Mononuclear cell (primary cell): Measurements from ENCODE around the gene PRMT7. TPM values are rescaled to one million over a fixed set of nuclear protein-coding genes. Genes with fewer than 3 reads are reported as not detected.
"Not testable (repeated sequence)": the region's sequence is repeated elsewhere in the genome, so short reads cannot be mapped to it uniquely, and the experiment has no call there.

Experiments
- H3K27me3 ChIP-seq: 2 replicates; pipeline ENCODE4 v1.6.0; 2011; ENCODE audit warnings: low read length, control low read depth; ENCODE audit not compliant: insufficient read depth
- H3K4me1 ChIP-seq: 2 replicates; pipeline ENCODE4 v1.5.1; 2011; ENCODE audit warnings: mild to moderate bottlenecking, low read length, control low read depth; ENCODE audit not compliant: insufficient read depth
- H3K4me3 ChIP-seq: 2 replicates; pipeline ENCODE4 v1.5.1; 2011; ENCODE audit warnings: mild to moderate bottlenecking, low read length, moderate library complexity
- H3K9me3 ChIP-seq: 2 replicates; pipeline ENCODE4 v1.5.1; 2011; ENCODE audit warnings: low read depth, mild to moderate bottlenecking, control low read depth, low read length
- total RNA-seq: library from RNA; depleted of rRNA; stranded (reverse); fragments of >200 nt; gene quantifications from one replicate; pipeline ENCODE4 v1.2.3, GENCODE V29; 2012

The PRMT7 gene
- total RNA-seq, 1 donor, result 33.1 TPM

DNA sequence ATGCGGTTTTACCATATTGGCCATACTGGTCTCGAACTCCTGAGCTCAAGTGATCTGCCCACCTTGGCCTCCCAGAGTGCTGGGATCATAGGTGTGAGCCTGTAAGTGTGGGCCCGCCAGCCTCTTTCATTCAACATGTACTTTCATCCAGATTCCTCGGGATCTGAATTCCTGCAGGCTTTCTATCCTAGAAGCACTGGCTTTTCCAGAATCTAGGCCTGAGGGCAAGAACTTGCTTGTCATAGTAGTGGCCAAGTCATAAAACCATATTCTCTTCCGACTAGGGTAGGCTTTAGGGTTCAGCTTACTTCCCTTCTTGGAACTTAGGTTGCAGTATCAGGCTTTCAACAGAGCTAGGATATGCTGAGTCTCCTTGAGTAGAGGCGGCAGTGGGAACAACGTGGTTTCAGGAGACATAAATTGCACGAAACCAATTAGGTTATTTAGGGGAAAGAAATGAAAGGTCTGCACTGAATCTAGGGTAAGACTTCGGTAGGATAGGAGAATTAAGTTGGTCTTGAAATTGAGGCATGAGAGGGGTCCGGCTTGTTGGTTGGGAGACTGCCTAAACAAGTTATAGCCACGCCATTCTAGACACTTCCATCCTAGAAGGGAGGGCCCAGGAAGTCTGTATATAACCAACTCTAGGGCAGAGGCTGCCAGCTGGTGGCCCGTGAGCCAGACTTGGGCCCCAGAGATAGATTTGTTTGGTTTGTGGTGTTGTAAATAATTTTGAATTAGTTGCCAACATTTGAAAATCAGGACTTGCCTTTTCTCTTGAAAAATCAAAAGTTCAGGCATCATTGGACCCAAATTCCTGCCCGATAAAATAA lies 30.9 kb upstream of the PRMT7 start:
- Histone ChIP-seq H3K4me1 (peaks cover 77% of the 10 kb centered on the region), H3K4me3 (no peak overlapping the region), H3K9me3 (no peaks in the 10 kb centered on the region), H3K27me3 (no peaks in the 10 kb centered on the region)

DNA sequence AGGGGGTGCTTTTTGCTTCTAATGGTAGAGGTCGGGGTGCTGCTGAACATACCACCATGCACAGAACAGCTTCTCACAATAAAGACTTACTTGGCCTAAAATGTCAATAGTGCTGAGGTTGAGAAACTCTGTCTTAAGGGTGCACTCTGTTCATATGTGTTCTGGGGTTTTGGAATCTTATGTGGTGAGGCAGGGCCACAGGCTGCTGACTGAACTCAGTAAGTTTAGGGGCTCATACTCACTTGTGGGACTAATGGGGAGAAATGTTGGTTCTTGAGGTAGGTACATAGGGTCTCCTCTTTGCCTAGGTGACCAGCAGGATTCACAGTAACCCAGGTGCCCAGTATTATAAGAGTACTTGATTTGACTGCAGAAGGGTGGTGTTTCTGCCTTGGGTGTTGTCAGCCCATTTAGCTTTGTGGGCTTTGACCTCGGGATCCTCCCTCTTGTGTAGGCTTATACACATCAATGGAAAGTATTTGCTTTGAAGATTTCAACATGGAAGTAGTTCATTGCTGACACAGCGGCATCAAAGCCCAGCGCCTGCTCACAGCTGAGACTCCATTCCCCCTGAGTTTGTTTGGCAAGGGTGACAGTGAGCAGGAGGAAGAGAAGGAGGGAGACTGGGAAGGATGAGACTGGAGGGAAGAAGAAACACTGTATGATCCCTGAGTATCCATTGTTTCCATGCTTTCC lies 29.3 kb upstream of the PRMT7 start:
- H3K9me3 ChIP-seq, result no peaks in the 10 kb centered on the region
- no peaks in the 10 kb centered on the region for H3K27me3 ChIP-seq
- H3K4me1 ChIP-seq, result peaks cover 77% of the 10 kb centered on the region
- H3K4me3 ChIP-seq, result no peak overlapping the region

DNA sequence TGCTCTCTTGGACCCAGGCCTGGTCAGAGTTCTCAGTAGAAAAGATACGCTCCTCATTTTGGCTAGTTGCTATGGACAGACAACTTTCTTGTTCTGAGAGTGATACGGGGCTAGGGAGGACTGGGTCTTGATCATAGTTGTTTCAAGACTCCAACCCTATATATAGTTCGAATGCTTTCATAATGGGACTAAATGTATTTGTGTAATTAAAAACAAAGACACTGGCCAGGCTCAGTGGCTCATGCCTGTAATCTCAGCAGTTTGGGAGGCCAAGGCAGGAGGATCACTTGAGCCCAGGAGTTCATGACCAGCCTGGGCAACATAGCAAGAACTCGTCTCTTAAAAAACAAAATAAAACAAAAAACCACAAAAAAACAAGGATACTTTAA lies 28.8 kb upstream of the PRMT7 start:
- H3K9me3 ChIP-seq, result no peaks in the 10 kb centered on the region
- no peak overlapping the region for H3K4me3 ChIP-seq
- no peaks in the 10 kb centered on the region for H3K27me3 ChIP-seq
- peaks cover 77% of the 10 kb centered on the region for H3K4me1 ChIP-seq

DNA sequence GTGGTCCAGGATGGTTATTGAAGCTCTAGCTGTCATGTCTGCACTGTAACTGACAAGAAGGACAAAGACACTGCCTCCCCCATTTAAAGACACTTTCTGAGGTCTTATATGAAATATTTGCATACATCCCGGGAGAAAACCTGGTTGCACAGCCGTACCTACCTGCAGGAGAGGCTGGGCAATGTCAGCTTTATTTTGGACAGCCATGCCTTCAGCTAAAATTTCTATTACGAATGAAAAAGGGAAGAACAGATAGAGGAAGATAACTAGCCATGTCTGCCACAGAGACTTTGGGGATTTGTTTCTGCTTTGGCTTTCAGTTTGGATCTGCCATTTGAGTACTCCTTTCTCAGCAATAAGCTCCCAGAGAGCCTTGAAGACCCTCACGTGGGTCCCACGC lies 27.5 kb upstream of the PRMT7 start:
- no peak overlapping the region for H3K4me3 ChIP-seq
- H3K27me3 ChIP-seq, result no peaks in the 10 kb centered on the region
- H3K4me1 ChIP-seq, result peaks cover 90% of the 10 kb centered on the region
- no peaks in the 10 kb centered on the region for H3K9me3 ChIP-seq

DNA sequence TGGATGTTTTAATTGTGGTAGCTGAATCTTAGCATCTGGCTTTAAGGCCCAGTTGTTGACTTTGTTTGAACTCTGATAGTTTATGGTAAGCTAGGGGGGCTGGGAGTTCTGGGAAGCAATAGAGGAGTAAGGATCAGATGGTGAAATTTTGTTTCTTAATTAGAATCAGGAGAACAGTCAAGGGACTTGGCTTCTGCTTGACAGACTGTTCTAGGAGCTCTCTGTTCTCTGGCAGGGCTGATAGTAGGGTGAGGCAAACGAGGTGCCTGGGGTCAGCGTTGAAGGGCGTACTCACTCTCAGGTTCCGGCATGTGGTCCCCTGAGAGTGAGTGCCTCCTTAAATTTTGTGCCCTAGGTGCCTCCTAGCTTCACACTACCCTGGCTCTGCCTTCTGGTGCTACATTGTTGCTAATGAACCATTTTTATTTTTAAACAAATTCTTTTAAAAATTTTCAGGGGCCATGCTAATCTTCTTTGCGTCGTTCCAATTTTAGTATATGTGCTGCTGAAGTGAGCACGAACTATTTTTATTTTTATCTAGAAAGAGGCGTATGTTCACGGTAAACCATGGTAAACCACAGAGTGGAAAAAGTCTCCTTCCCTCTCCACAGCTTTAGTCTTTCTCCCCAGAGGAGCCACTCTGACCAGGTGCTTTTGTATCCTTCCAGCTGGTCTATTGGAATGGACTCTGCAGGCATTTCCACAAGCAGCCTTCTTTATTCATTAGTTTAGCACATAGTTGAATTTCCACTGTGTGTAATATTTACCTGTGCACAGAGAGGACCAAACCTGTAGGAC lies 26.8 kb upstream of the PRMT7 start:
- no peaks in the 10 kb centered on the region for H3K9me3 ChIP-seq
- H3K27me3 ChIP-seq, result no peaks in the 10 kb centered on the region
- peaks cover 97% of the 10 kb centered on the region for H3K4me1 ChIP-seq
- no peak overlapping the region for H3K4me3 ChIP-seq

DNA sequence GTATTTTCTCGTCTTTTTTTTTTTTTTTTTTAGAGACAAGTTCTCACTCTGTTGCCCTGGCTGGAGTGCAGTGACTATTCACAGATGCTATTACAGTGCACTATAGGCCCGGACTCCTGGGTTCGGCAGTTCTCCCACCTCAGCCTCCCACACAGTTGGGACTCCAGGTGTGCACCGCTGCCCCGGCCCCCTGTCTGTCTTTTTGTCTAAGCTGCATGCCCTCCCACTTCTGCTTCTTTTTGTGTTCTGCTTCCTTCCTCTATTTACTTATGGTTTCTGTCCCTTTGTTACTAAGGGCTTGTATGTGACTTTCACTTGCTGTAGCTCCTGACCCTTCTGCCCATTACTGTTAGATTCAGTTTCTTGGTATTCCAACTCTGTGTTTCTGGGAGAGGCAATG lies 26.0 kb upstream of the PRMT7 start:
- Histone ChIP-seq H3K27me3 (no peaks in the 10 kb centered on the region), H3K9me3 (no peaks in the 10 kb centered on the region), H3K4me3 (no peak overlapping the region), H3K4me1 (peaks cover 100% of the 10 kb centered on the region)

DNA sequence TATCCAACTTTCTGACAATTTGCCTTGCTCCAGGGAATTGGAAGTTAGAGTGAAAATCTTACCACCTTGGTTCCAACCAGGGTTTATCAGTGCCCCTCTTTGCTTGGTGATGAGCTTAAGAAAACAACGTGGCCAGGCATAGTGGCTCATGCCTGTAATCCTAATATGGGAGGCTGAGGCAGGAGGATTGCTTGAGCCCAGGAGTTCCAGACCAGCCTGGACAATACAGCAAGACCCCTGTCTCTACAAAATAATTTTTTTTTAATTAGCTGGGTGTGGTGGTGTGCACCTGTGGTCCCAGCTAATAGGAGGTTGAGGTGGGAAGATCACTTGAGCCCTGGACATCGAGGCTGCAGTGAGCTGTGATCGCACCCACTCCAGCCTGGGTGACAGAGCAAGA lies 25.1 kb upstream of the PRMT7 start:
- H3K9me3 ChIP-seq, result no peaks in the 10 kb centered on the region
- H3K4me3 ChIP-seq, result no peak overlapping the region
- H3K27me3 ChIP-seq, result no peaks in the 10 kb centered on the region
- peaks cover 100% of the 10 kb centered on the region for H3K4me1 ChIP-seq

DNA sequence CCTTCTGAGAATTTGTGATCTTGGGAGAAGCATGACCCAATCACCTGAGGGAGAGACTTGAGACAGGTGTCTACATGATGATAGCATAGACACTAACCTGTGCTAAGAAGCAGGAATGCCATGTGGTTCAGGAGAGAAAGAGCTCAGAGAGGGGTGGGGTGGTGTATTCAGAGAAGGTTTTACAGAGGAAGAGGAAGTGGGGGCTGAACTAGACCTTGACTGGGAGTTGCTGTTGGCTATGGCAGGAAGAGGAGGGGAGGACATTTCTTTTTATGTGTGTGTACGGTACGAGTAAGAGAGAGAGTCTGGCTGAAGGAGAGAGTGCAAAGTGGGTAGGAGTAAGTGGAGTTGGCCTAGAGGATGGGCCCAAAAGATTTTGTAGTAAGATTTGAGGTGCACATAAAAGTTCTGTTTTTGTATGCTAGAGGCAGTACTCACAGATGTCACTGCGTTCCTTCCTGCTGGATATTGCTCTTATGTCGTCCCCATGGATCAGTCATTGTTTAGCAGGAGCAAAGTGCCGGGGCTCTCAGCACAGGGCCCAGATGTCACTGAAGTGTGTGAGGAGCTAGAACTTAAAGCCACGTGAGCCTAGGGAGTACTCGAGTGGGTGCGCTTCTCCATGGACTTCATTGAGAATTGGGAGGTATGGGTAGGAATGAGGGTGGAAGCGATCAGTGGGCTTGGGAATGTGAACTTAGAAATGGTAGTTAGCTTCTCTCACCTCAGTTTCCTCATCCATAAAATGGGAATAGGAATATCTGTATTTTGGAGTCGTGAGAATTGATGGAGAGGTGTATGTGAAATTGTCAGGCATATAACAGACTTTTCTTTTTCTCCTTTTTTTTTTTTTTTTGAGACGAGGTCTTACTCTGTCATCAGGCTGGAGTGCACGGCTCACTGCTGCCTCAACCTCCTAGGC lies 24.4 kb upstream of the PRMT7 start:
- peaks cover 100% of the 10 kb centered on the region for H3K4me1 ChIP-seq
- H3K9me3 ChIP-seq, result no peaks in the 10 kb centered on the region
- no peaks in the 10 kb centered on the region for H3K27me3 ChIP-seq
- no peak overlapping the region for H3K4me3 ChIP-seq

DNA sequence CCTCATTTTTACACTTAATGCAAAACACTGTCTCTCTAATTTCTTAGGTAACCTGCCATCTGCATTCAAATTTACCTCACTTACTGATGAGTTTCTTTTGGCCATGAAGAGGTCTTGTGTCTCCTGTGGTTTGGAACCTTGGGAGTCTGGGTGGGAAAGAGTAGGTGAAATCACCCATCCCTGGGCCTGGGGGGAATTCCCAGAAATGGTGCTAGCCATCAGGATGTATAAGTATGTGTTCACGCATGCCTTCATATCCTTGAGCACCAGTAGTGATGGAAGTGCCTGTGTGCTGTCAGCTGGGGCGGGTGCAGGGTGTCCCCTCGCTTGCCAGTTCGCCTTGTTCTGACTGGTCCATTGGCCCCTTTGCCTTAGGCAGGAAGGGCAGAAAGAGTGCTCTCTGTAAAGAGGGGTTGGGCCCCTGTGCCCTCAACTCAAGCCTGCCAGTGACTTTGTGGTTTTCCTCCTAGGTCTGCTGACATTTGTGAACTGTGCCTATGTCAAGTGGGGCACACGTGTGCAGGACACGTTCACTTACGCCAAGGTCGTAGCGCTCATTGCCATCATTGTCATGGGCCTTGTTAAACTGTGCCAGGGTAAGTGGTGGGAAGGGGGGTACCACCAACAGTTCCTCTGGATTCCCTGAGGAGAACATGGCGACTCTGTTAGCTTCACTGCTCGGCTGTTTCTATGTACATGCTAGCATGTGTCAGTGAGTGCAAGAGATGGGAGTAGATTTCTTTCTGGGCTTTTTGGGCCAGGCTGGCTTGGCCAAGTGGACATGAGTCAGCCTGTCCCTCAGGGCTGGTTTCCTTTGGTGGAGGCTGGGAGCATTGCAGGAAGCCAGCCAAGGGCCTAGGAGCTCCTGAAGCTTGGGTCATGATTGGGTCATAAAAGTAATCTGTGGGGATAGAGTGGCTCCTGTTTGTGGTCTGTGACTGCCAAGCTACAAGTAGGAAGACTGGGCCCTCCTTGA lies 23.3 kb upstream of the PRMT7 start:
- Histone ChIP-seq H3K4me3 (no peak overlapping the region), H3K27me3 (no peaks in the 10 kb centered on the region), H3K9me3 (no peaks in the 10 kb centered on the region), H3K4me1 (peaks cover 99% of the 10 kb centered on the region)

DNA sequence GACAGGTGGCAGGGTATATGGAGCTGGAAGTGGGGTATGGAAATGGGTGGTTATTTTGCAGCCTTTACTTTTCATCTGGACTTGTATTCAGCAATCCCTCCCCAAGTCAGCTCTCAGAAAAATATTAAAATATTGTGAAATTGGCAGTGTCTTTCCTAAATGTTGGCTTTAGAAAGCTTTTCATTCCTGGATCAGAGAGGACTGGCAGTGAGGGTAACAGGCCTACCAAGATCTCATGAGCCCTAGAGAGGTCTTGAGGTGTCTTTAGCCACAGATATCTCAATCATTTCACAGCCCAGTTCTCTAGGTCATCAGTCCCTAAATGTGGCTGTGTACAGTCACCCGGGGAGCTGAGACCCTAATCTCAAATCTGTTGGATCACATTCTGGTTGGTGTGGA lies 22.6 kb upstream of the PRMT7 start:
- Histone ChIP-seq H3K4me1 (peaks cover 93% of the 10 kb centered on the region), H3K27me3 (no peaks in the 10 kb centered on the region), H3K4me3 (no peak overlapping the region)

DNA sequence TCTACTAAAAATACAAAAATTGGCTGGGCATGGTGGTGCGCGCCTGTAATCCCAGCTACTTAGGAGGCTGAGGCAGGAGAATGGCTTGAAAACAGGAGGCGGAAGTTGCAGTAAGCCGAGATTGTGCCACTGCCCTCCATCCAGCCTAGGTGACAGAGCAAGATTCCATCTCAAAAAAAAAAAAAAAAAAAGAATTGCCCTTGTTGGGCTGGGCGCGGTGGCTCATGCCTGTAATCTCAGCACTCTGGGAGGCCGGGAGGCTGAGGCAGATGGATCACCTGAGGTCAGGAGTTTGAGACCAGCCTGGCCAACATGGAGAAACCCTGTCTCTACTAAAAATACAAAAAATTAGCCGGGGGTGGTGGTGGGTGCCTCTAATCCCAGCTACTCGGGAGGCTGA lies 22.0 kb upstream of the PRMT7 start:
- H3K27me3 ChIP-seq, H3K9me3 ChIP-seq, H3K4me3 ChIP-seq: not testable (repeated sequence)
- H3K4me1 ChIP-seq, result peaks cover 87% of the 10 kb centered on the region

More for the DNA sequence above, 22.6 kb upstream of the PRMT7 start:
- H3K9me3 ChIP-seq, result no peaks in the 10 kb centered on the region

DNA sequence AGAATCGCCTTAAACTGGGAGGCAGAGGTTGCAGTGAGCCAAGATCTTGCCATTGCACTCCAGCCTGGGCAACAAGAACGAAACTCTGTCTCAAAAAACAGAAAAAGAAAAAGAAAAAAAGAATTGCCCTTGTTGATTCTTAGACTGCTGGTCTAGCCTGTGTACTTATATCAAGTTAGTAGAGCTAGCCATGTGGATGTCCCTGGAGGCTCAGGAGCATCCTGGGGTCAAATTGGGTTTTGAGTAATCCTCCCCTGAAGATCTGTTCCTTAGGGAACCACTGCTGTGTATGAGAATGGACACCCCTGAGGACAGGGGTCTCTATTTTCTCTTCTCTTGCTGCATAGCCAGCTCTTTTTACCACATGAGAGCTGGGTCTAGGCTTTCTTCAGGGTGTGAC lies 21.6 kb upstream of the PRMT7 start:
- Histone ChIP-seq H3K4me3 (no peak overlapping the region), H3K27me3 (no peaks in the 10 kb centered on the region)

DNA sequence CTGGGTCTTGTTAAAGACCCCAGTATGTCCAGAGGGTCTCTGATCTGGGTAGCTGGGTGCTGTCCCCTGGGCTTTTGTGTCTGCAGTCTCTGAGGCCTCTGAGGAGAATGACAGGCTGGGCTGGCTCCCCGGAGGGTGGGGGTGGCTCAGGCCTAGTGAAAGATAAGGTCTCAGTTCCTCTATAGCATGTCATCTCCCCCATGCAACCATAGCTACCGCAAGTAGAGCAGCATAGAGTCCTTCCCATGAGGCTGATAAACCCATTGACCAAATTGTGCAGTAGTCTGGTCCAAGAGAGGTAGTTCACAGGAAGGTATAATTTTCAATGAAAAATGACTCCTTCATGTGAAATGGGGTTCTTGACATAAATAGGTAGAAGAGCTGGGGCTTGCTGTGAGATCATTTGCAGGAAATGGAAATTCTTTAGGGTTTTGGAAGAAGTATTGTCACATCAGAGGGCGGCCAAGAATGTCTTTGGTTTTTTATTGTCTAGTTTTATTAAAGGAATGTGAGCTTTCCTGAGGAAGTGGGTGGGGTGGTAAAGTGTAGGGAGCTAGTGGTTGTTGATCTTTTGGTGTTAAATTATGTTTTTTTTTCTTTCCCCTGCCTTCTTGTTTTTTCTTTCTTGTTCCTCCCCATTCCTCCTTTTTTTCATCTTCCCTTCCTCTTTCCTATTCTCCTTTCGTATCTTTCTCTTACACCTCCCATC lies 21.0 kb upstream of the PRMT7 start:
- Histone ChIP-seq H3K9me3 (no peaks in the 10 kb centered on the region), H3K27me3 (no peaks in the 10 kb centered on the region), H3K4me3 (no peak overlapping the region), H3K4me1 (peaks cover 77% of the 10 kb centered on the region)

More for the DNA sequence above, 21.6 kb upstream of the PRMT7 start:
- no peaks in the 10 kb centered on the region for H3K9me3 ChIP-seq
- H3K4me1 ChIP-seq, result peaks cover 83% of the 10 kb centered on the region
